Cerebellar cortex (tissue), 1 donor: ENCODE data around the gene TMEM232.
"Not testable (repeated sequence)": the region's sequence is repeated elsewhere in the genome, so short reads cannot be mapped to it uniquely, and the experiment has no call there.

Experiments used
- DNase-seq: peaks from one replicate; pipeline ENCODE4 v3.0.0-alpha.2; 2015; ENCODE audit warnings: low spot score

The TMEM232 gene

GRCh38 chr5:110625376-110625999 is 101.0 kb downstream of the TMEM232 start:
- DNase-seq, result peak; percentile 10

GRCh38 chr5:110623874-110624273 is 102.6 kb downstream of the TMEM232 start:
- DNase-seq, result no peak

- DNase-seq, result no peak
These were observed 107.5 kb downstream of the TMEM232 start for GRCh38 chr5:110618941-110619340.

- DNase-seq, result no peak
These were observed 110.5 kb downstream of the TMEM232 start for GRCh38 chr5:110616009-110616408.

GRCh38 chr5:110612794-110613247 is 113.7 kb downstream of the TMEM232 start:
- no peak for DNase-seq

- DNase-seq, result no peak
These were observed 114.7 kb downstream of the TMEM232 start for GRCh38 chr5:110611817-110612216.

GRCh38 chr5:110594866-110595265 is 131.6 kb downstream of the TMEM232 start:
- no peak for DNase-seq

GRCh38 chr5:110590187-110590586 is 136.3 kb downstream of the TMEM232 start:
- DNase-seq, result peak; percentile 5

GRCh38 chr5:110588286-110588980 is 138.0 kb downstream of the TMEM232 start:
- no peak for DNase-seq

GRCh38 chr5:110580625-110581024 is 145.8 kb downstream of the TMEM232 start:
- no peak for DNase-seq

- no peak for DNase-seq
These were observed 153.7 kb downstream of the TMEM232 start for GRCh38 chr5:110572729-110573128.

GRCh38 chr5:110562191-110562590 is 164.3 kb downstream of the TMEM232 start:
- no peak for DNase-seq

- no peak for DNase-seq
These were observed 165.0 kb downstream of the TMEM232 start for GRCh38 chr5:110561510-110561909.

- no peak for DNase-seq
These were observed 177.2 kb downstream of the TMEM232 start for GRCh38 chr5:110549301-110549700.

- DNase-seq, result no peak
These were observed 178.3 kb downstream of the TMEM232 start for GRCh38 chr5:110548171-110548570.

GRCh38 chr5:110547495-110547894 is 179.0 kb downstream of the TMEM232 start:
- DNase-seq, result no peak

GRCh38 chr5:110545716-110546115 is 180.8 kb downstream of the TMEM232 start:
- DNase-seq, result no peak

- DNase-seq, result no peak
These were observed 181.9 kb downstream of the TMEM232 start for GRCh38 chr5:110544603-110545002.

- no peak for DNase-seq
These were observed 183.5 kb downstream of the TMEM232 start for GRCh38 chr5:110542949-110543348.

GRCh38 chr5:110536120-110537115 is 190.1 kb downstream of the TMEM232 start:
- no peak for DNase-seq

- not testable (repeated sequence) for DNase-seq
These were observed 191.3 kb downstream of the TMEM232 start for GRCh38 chr5:110535146-110535545.

GRCh38 chr5:110525762-110526161 is 200.7 kb downstream of the TMEM232 start:
- no peak for DNase-seq
